HepG2 (cell line): ENCODE measurements around the gene POU3F1. TPM values are rescaled to one million over a fixed set of nuclear protein-coding genes. Genes with fewer than 3 reads are reported as not detected.
A peak's percentile ranks its signal among the peaks of the same experiment; 100 is the strongest.

ENCODE experiments used
- CENPT ChIP-seq: sonication (generic); formaldehyde crosslinking; IDR thresholded peaks from 2 replicates; pipeline ENCODE4 v1.8.0; 2022; ENCODE audit warnings: low read depth, mild to moderate bottlenecking, moderate library complexity, missing genetic modification reagents
- E2F5 ChIP-seq: sonication (generic); formaldehyde crosslinking; conservative IDR thresholded peaks from 2 replicates; pipeline ENCODE4 v1.4.0; 2020; ENCODE audit warnings: missing genetic modification reagents
- ELF3 ChIP-seq: IDR thresholded peaks from 2 replicates; pipeline ENCODE4 v1.6.1; 2016; ENCODE audit warnings: missing genetic modification reagents, missing compliant biosample characterization
- KDM2A ChIP-seq: sonication (generic); formaldehyde crosslinking; IDR thresholded peaks from 2 replicates; pipeline ENCODE4 v1.4.0; 2020; ENCODE audit warnings: low read depth, missing genetic modification reagents, borderline replicate concordance
- NR2F2 ChIP-seq: IDR thresholded peaks from 2 replicates; pipeline ENCODE4 v1.6.1; 2012; ENCODE audit warnings: low read depth, inconsistent platforms, borderline replicate concordance
- POGZ ChIP-seq: sonication (generic); formaldehyde crosslinking; IDR thresholded peaks from 2 replicates; pipeline ENCODE4 v1.4.0; 2020; ENCODE audit warnings: mild to moderate bottlenecking, missing genetic modification reagents
- POLR2AphosphoS5 ChIP-seq: IDR thresholded peaks from 2 replicates; pipeline ENCODE4 v1.6.1; 2012; ENCODE audit warnings: low read depth, low read length
- PRDM15 ChIP-seq: sonication (generic); formaldehyde crosslinking; IDR thresholded peaks from 2 replicates; pipeline ENCODE4 v1.4.0; 2020; ENCODE audit warnings: missing genetic modification reagents
- RCOR2 ChIP-seq: IDR thresholded peaks from 2 replicates; pipeline ENCODE4 v1.6.1; 2016; ENCODE audit warnings: missing biosample characterization, missing genetic modification reagents
- RNF219 ChIP-seq: sonication (generic); formaldehyde crosslinking; IDR thresholded peaks from 2 replicates; pipeline ENCODE4 v1.5.0; 2020; ENCODE audit warnings: mild to moderate bottlenecking, missing genetic modification reagents
- SSRP1 ChIP-seq: IDR thresholded peaks from 2 replicates; pipeline ENCODE4 v1.6.1; 2016; ENCODE audit warnings: control low read depth
- TAF1 ChIP-seq: sonication (generic); formaldehyde crosslinking; IDR thresholded peaks from 2 replicates; pipeline ENCODE4 v1.4.0; 2020; ENCODE audit warnings: missing genetic modification reagents
- U2AF2 ChIP-seq: fragments of 200-400 bp; formaldehyde crosslinking; IDR thresholded peaks from 2 replicates; pipeline ENCODE4 v1.6.1; 2017; ENCODE audit warnings: low read depth, mild to moderate bottlenecking, low read length
- ZFY ChIP-seq: sonication (generic); formaldehyde crosslinking; IDR thresholded peaks from 2 replicates; pipeline ENCODE4 v1.4.0; 2020; ENCODE audit warnings: missing genetic modification reagents
- ZNF263 ChIP-seq: sonication (generic); formaldehyde crosslinking; IDR thresholded peaks from 2 replicates; pipeline ENCODE4 v1.4.0; 2020; ENCODE audit warnings: missing genetic modification reagents
- ZNF577 ChIP-seq: sonication (generic); formaldehyde crosslinking; IDR thresholded peaks from 2 replicates; pipeline ENCODE4 v1.4.0; 2020; ENCODE audit warnings: mild to moderate bottlenecking, low read depth, missing genetic modification reagents, borderline replicate concordance
- ZXDC ChIP-seq: sonication (generic); formaldehyde crosslinking; IDR thresholded peaks from 2 replicates; pipeline ENCODE4 v1.5.0; 2020; ENCODE audit warnings: mild to moderate bottlenecking, missing genetic modification reagents
- polyA plus RNA-seq, 8 experiments: library from polyadenylated mRNA; depleted of rRNA in 3 of 8; stranded (reverse) in 7 of 8; unstranded in 1 of 8; fragments of >200 nt; fragmentation: Illumina TruSeq in 4 of 8; extraction: Trizol in 4 of 8; gene quantifications; 2 replicates each; pipeline versions ENCODE4 v1.2.1 to v1.2.3, GENCODE V29; 2011 to 2016; ENCODE audit warnings: low read depth in 4 of 8, missing spikeins in 1 of 8, mixed read lengths in 1 of 8; ENCODE audit not compliant: insufficient read depth in 1 of 8
- total RNA-seq, 5 experiments: library from RNA; depleted of rRNA; stranded (reverse); fragments of >200 nt; fragmentation: Illumina TruSeq; extraction: Trizol; gene quantifications; 2 replicates each; pipeline ENCODE4 v1.2.3, GENCODE V29; 2016; ENCODE audit warnings: low read depth in 1 of 5
- TF ChIP-seq, protein P1 (sequence below): sonication (generic); formaldehyde crosslinking; IDR thresholded peaks from 2 replicates; pipeline ENCODE4 v1.4.0; 2020; ENCODE audit warnings: missing genetic modification reagents, borderline replicate concordance

POU3F1 gene
- total and polyA plus RNA-seq, 2 of the 13 experiments (the other 11 are each of a cell fraction or from before 2014, with no cell fraction given) = not detected

GRCh38 chr1:38005195-38006007 lies 41.2 kb downstream of the POU3F1 start, which contains the start of gene FHL3 (continued):
- TF ChIP-seq E2F5 (CRISPR knock-in tag) (no peak), RNF219 (CRISPR knock-in tag) (no peak), POLR2AphosphoS5 (peak; percentile 26; the same call in 1 of the 2 replicates), ZFY (CRISPR knock-in tag) (peak; percentile 40; the same call in 1 of the 2 replicates), ZXDC (CRISPR knock-in tag) (no peak), RCOR2 (CRISPR knock-in tag) (no peak), ZNF263 (CRISPR knock-in tag) (no peak), CENPT (CRISPR knock-in tag) (no peak), TAF1 (peak; percentile 41; the same call in 1 of the 2 replicates), ZNF577 (CRISPR knock-in tag) (no peak), U2AF2 (no peak), KDM2A (CRISPR knock-in tag) (no peak; the same call in 1 of the 2 replicates), PRDM15 (CRISPR knock-in tag) (no peak), ELF3 (CRISPR knock-in tag) (no peak), SSRP1 (CRISPR knock-in tag) (no peak), NR2F2 (no peak), POGZ (CRISPR knock-in tag) (no peak)
- TF ChIP-seq, protein P1, sequence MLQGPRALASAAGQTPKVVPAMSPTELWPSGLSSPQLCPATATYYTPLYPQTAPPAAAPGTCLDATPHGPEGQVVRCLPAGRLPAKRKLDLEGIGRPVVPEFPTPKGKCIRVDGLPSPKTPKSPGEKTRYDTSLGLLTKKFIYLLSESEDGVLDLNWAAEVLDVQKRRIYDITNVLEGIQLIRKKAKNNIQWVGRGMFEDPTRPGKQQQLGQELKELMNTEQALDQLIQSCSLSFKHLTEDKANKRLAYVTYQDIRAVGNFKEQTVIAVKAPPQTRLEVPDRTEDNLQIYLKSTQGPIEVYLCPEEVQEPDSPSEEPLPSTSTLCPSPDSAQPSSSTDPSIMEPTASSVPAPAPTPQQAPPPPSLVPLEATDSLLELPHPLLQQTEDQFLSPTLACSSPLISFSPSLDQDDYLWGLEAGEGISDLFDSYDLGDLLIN = no peak
